Fibroblast of villous mesenchyme (primary cell): ENCODE results near the gene TECPR2. TPM values are rescaled to one million over a fixed set of nuclear protein-coding genes. Genes with fewer than 3 reads are reported as not detected.

Source experiments
- DNase-seq: peaks from one replicate; pipeline ENCODE4 v3.0.0-alpha.2; 2010; ENCODE audit warnings: low read depth
- H3K4me3 ChIP-seq: 2 replicates; pipeline ENCODE4 v1.5.1; 2011; ENCODE audit warnings: low read depth, mild to moderate bottlenecking, low read length
- total RNA-seq: library from RNA; depleted of rRNA; stranded (reverse); fragments of >200 nt; gene quantifications from 2 replicates; pipeline ENCODE4 v1.2.3, GENCODE V29; 2012
- TF ChIP-seq, protein P1 (sequence below): IDR thresholded peaks from 2 replicates; pipeline ENCODE4 v1.5.1; 2012; ENCODE audit warnings: low read depth, mild to moderate bottlenecking, low read length; ENCODE audit not compliant: insufficient read depth

TECPR2 gene
- total RNA-seq, 1 donor, result 19.9 TPM

DNA sequence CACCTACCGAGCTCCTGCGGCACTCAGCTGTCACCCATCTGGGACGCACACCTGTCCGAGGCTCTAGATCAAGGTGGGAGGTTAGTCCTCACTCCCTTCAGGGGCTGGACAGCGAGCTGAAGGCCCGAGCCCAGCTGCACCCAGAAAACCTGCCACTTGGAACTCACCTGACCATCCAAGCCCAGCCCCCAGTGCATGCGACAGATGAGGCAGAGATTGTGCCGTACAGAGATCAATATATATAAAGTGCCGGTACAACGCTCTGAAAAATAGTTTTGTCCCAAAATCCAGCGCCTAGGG, 143.8 kb downstream of the TECPR2 start:
- TF ChIP-seq, protein P1, sequence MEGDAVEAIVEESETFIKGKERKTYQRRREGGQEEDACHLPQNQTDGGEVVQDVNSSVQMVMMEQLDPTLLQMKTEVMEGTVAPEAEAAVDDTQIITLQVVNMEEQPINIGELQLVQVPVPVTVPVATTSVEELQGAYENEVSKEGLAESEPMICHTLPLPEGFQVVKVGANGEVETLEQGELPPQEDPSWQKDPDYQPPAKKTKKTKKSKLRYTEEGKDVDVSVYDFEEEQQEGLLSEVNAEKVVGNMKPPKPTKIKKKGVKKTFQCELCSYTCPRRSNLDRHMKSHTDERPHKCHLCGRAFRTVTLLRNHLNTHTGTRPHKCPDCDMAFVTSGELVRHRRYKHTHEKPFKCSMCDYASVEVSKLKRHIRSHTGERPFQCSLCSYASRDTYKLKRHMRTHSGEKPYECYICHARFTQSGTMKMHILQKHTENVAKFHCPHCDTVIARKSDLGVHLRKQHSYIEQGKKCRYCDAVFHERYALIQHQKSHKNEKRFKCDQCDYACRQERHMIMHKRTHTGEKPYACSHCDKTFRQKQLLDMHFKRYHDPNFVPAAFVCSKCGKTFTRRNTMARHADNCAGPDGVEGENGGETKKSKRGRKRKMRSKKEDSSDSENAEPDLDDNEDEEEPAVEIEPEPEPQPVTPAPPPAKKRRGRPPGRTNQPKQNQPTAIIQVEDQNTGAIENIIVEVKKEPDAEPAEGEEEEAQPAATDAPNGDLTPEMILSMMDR, result no peak
- no peak overlapping the region for H3K4me3 ChIP-seq
- no peak for DNase-seq

DNA sequence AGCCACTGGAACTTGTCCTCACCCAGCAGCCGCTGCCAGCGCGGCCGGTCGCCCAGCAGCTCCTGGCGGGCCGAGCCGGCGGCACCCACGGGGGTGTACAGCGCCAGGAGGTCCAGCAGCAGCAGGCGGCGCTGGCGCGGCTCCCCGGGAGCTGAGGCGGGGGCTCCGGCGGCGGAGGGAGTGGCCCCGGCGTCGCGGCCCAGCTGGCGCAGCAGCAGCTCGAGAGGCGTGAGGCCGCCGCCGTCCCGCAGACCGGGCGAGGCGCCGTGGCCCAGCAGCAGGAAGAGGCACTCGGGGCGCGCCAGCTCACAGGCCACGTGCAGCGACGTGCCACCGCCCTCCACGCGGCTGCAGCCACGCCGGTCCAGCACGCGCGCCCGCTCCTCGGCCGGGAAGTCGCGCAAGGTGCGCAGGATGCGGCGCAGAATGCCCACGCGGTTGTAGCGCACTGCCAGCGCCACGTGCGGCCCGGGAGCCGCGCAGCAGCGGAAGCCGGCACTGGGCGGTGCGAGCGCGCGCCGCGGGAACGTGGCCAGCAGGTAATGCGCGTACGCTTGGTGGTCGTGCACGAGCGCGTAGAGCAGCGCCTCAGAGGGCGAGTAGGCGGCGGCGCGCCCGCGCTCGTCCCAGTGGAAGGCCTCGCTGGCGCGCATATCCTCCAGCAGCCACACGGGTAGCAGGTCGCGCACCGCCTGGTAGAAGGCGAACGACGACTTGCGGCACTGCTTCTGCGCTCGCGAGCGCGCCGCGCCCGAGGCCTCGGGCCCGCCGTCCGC, 144.5 kb downstream of the TECPR2 start:
- DNase-seq, result no peak
- H3K4me3 ChIP-seq, result no peak overlapping the region
- TF ChIP-seq, protein P1, result no peak

DNA sequence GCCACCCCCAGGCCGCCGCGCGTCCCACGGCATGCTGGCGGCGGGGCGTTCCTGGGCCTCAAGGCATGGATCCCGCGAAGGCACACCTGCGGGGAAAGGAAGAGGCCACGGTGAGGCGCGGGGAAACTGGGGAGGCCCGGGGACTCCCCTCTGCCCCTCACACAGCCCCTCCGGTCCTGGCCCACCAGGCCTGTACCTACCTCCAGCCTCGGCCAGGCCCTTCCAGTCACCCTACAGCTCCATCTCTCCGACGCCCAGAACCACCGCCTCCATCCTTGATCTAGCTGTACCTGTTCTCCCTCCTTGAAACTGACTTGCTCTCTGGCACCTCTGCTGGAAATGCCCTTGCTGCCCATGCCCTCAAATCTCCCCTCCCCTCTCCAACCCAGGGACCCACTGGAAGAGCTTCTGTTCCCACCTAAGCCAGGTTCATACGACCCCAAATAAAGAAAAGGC, 145.1 kb downstream of the TECPR2 start:
- H3K4me3 ChIP-seq, result no peak overlapping the region
- DNase-seq, result no peak
- TF ChIP-seq, protein P1, result no peak

DNA sequence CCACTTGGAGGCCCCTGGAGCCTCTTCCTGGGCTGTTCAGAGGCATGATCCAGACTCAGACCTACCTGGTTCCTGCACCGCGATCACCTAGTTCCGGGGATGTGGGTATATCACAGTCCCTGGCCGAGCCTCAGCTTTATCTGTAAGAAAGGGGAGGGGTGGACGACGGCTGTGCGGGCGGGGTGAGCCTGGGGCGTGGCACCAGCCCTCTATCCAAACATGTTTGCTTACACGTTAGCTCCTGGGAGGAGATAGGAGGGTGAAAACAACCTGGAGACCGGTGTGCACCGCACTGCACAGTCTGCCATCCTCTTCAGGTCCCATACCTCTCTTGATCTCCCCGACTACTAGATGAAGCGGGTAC, 145.7 kb downstream of the TECPR2 start:
- H3K4me3 ChIP-seq, result peak overlapping the region; percentile 59
- TF ChIP-seq, protein P1, result no peak
- DNase-seq, result no peak

DNA sequence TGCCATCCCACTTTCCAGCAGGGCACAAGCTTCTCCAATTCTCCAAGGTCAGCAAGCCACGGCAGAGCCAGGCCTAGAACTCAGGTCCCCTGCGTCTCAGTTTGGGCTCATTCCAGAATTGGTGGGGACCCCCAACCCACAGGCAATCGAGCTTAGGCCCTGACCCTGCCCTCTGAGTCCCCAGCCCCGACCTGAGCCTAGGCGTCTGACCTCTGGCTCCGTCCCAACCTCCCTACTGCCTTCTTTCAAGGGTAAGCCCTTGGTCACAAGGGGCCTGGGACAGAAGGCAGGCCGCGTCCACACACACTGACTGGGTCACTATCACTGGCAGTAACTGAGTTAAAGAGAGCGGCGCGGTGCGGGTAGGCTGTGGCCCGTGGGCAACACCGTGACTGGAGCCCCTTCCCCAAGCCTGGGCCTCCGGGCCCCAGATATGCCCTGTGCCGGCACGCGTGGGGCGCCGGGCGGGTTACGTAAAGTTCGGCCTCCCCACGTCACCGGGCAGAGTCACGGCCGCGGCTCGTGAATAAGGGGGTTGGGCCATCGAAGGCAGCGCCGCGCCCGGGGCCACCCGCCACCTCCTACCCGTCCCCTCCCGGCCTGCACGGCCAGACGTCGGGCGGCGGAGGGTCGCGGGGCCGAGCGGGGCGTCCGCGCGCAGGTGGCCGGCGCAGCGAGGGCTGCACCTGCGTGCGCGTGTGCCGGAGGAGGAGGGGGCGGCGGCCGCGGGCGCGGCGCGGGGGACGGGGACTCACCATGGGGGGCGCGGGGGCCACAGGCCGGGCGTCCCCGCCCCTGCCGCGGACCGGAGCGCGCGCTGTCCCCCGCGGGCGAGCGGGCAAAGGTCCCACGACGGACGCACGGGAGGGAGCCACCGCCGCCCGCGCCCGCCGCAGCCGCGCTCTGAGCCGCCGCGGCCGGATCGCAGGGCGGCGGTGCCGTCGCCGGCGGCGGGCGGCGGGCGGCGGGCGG, 146.3 kb downstream of the TECPR2 start:
- peak; percentile 68 for DNase-seq

DNA sequence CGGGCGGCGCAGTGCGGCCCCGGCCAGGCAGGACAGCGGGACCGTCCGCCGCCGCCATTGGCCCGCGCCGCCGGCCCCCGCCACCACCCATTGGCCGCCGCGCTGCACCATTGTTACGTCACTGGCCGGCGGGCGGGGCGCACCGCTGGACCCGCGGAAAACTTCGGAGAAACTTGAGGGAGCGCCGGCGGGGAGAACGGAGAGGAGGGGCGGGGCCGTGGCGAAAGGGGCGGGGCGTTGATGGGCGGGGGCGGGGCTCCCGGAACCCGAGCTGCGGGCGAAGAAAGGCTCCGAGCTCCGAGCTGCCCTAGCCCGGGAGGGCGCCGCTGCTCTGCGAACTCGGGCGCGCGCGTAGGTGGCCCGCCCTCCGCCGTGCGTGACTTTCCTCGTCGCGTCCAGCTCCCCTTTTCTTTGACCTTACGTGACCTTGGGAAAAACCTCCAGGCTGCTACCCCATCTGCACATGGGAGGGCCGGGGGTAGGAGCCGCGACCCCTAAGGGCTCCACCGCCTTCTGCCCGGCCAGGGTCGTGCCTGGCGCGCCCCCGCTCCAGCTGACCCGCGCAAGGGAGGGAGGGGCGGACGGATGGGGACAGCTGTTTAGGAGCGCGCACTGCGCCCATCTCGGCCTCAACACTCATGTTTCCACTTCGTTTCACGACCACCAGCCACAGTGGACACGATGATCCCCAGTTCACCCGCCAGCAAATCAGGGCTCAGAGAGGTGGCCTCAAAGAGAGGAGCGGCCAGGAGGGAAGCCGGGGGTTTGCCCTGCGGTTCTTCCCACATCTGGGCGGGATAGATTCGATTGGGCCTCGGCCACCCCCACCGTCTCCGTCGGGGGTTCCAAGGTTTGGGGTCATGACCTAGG, 147.2 kb downstream of the TECPR2 start, which contains the start of gene ANKRD9:
ANKRD9 (minus strand) TSS at position 31 of the 870 bp plus-strand sequence. CDS start 1,887 bp downstream, outside the sequence.
- TF ChIP-seq, protein P1, result no peak
- H3K4me3 ChIP-seq, result peak within 1 kb of the TSS; percentile 67
- DNase-seq, result peak; percentile 95

More for the DNA sequence above, 146.3 kb downstream of the TECPR2 start:
- H3K4me3 ChIP-seq, result peak overlapping the region; percentile 59
- TF ChIP-seq, protein P1, result no peak
